HG02970 (cell line): ENCODE results near the gene SMOC1.

ENCODE experiments used
- ATAC-seq: cut with Tn5 transposase; IDR thresholded peaks from one replicate; pipeline ENCODE4 v1.9.1; 2021; ENCODE audit warnings: mild to moderate bottlenecking, moderate library complexity, moderate number of reproducible peaks; ENCODE audit not compliant: unreplicated experiment, low FRiP score

Gene SMOC1

DNA sequence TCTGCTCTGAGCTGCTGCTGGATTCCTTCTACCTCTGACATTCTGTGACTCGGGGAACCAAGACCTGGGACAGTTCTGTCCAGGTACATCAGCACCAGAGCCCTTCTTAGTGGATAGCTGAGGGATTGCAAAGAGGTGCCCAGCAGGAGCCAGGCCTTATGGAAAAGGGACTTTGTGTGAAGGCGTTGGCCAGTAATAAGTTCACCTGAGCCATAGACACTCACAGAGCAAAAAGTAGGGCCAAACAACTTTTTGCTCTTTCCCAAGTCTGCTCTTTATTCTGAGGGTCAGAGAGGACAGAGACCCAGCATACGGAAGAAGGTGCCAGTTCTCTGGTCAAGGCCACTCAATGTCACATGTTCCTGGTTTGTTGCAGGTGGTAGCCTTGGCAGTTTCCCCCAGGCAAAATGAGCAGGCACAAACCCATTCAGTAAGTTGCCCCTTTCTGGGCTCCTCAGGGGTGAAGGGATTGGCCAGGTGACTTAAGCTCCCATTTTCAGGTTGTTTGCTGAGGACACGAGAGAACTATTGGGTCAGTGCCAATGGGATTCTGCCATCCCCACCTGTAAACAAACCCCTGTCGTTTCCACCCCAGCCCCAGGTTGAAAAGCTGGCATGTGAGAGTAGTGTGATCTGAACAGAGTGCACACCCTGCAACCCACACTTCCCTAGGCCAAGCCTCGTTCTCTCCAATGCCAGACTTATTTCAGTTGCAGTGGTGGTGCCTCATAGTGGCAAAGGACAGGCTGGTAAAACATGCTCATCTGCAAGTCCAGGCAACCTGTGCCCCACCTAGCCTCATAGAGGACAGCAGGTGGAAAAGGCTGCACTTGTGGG, 150.3 kb downstream of the SMOC1 start:
- ATAC-seq: no peak

DNA sequence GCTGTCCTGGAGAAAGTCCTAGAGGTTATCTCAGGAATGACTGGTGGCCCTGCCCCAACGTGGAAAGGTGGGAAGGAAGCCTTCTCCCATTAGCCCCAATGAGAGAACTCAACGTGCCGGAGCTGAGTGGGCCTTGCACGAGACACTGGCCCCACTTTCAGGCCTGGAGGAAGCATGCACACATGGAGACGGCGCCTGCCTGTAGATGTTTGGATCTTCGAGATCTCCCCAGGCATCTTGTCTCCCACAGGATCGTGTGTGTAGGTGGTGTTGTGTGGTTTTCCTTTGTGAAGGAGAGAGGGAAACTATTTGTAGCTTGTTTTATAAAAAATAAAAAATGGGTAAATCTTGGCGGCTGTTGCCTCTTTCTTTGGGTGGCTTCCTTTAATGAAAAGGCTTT, 152.8 kb downstream of the SMOC1 start:
- ATAC-seq: no peak

DNA sequence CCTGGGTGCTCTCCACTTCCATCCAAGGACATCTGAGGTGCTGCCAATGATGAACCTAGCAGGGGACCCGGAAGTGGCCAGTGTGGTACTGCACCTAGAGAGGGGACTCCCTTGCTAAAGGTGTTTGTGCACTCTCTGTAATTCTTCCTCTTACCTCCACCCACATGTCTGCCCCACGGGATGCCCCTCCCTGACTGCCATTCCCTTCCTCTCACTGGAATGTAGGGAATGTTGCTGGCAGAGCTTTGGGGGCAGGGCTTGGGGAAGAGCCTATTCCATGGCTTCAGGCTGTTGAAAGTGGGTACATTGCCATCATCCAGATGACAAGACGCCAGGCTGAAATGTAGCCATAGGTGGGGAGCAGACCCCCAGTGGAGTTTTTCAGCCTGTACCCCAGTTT, 153.2 kb downstream of the SMOC1 start:
- no peak for ATAC-seq

DNA sequence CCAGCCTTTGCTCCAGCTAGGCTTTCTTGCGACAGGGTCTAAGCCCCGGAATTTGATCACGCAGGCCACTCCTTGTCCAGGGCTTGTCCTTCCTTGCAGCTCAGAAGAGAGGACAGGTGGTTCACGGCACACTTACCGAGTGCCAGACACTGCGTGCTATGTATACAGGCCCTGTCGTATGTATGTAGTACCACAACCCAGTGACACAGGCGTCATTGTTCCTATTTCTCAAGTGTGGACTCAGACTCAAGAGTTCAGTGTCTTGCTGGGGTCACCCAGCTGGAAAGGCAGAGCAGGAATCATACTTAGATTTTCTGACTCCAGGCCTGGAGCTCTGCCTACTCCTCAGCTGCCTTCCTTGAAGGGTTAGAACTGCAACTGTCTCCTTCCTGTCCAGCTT, 153.9 kb downstream of the SMOC1 start:
- ATAC-seq: no peak

DNA sequence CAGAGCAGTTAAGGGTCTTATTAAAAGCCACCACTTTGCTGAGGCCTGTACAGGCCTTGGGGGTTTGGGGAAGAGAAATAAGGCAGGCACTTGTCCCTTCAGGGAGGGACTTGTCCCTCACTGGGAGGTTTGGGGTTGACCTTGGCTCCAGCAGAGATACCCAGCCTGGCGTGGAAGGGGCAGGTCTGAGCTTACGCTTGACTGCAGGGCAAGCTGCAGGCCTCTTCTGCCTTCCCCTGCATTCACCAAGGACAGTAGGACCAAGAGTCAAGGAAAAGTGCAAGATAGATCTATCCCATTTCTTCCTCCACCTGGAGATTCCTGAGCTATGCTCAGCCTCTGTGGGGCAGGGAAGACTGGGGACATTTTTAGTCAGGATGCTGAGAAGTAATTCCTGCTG, 154.3 kb downstream of the SMOC1 start:
- no peak for ATAC-seq

DNA sequence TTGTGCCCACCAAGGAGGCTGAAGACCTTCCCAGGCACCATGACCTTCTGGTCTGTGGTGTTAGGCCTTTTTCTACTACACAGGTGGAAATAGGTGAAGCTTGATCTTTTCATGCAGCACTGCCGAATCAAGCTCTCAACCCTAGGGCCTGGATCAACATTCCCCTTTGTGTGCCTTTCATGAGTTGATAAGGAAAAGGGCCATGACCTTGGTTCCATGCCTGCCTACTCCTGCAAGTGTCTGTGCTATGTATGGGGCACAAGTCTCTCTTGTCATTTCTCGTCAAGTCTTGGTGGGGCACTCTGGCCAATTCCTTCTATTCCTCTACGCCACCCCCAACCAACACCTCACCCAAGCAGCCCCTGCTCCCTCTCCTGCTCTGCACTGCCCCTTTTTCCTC, 155.0 kb downstream of the SMOC1 start:
- no peak for ATAC-seq

DNA sequence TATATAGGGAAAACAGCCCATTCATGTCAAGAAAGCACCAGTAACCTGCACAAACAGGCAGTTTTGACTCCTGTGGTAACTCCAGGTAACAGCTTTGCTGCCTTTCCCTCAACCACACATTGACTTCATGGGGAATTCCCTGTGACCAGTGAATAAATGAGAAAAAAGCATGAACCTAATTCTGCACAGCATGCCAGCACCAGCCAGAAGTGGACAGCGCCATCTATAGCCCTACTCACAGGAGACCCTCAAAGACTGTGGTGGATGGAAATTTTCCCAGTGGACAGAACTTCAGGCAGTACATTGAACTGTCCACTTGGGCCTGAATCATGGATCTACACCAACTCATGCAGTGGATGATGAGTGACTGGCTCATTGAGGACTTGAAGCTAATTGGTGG, 157.4 kb downstream of the SMOC1 start:
- no peak for ATAC-seq

DNA sequence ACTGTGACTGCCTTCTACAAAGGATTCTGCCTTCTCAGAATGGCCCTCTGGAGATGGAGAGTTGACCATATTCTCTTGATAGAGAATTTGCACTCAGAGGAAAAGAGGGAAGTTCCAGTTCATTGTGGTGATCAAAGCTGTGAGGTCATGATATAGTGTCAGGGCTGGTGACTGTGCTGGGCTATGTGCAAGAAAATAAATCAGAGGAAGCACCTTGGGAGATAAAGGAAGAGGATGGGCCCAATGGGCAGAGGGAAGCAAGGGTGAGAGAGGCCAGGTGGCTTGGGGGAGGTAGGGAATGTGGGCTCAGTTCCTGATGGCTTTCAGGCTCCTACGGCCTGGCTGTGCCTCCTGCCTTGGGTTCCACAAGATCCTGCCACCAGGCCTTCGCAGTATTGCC, 163.8 kb downstream of the SMOC1 start:
- no peak for ATAC-seq

DNA sequence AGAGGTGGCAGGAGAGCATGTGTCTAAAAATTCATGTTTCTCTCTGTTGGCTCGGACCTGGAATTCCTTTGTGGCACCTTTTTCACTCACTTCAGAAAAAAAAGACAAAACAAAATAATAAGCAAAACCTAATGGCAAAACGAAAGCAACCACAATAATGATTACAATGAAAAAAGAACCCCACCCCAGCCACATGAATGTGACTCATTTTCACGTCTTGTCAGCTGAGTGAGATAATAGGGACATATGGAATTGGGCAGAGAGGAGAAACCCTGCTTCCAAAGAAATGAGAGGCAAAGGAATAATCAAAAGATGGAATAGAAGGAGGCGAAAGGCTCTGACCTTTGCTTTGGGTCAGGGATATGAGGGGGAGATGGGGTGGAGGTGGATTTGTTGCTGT, 166.1 kb downstream of the SMOC1 start:
- no peak for ATAC-seq

DNA sequence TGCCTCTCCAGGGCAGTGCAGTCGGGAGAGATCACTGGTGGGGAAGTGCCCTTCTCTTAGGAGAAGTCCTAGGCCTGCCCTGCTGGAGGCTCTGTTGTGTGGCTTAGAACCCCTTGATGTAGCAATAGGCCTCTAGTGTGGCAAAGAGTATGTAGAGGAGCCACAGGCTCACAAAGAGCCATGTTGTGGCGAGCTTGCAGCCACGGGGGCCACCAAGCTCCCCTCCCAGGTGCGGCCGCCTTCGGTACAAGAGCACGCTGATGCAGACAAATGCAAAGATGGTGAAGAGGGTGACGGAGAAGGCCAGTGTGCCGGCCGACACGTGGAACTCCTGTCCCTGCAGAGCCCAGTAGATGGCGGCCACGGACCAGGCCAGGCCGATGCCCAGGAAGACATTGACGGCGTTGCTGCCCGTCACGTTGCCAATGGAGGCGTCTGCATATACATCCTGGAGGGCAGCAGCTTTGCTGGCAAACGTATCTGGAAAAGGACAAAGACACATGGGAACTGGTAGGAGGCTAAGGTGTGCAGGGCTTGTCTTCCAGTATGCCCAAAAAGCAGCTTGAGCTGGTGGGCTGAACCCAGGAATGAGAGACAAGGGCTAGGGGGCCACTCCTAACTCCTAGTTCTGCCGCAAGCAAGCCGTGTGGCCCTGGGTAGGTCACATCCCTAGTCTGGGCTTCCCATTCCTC, 166.8 kb downstream of the SMOC1 start:
- no peak for ATAC-seq

DNA sequence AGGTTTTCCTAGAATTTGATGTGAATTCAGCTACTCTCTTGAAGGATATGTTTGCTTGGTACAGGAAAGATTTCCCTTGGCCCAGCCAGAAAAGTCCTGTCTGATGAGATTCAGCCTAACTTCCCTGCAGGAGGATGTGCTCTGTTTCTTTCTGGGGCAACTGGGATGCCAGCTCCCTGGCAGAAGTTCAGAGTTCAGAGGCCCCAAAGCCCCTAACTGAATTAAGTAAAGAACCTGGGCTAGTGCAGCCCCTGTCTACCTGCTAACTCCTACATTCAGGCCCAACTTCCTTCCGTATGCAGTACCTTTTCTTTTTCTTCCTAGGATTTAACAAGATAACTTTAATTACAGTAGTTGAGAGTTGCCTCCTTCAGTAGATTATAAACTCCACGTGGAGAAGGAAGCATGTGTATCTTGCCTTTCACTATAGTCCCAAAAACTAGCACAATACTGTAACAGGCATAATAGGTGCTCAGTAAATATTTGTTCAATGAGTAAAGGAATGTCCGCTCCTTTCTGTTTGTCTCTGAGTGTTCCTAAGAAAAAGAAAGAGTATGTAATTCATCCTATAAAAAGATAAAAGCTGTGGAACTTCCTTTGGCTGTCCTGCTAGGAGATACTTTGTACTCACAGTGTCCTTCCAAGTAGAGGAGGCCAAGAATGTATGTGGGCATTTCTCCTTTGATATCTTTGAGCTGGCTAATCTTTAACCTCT, 168.5 kb downstream of the SMOC1 start:
- no peak for ATAC-seq

DNA sequence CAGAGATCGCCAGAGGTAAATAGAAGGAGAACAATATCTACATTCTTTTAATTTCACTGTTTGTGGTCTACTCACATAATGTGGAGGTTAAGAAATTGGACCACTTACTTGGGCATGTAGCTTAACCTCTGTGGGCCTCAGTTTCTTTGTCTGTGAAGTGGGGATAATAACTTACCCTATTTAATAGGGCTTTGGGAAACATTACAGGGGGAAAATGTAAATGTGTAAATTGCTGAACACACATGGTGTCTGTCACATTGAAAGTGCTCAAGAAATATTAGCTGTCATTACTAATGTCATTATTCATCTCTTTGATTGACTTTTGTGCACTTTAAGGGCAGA, 169.1 kb downstream of the SMOC1 start:
- ATAC-seq: no peak

DNA sequence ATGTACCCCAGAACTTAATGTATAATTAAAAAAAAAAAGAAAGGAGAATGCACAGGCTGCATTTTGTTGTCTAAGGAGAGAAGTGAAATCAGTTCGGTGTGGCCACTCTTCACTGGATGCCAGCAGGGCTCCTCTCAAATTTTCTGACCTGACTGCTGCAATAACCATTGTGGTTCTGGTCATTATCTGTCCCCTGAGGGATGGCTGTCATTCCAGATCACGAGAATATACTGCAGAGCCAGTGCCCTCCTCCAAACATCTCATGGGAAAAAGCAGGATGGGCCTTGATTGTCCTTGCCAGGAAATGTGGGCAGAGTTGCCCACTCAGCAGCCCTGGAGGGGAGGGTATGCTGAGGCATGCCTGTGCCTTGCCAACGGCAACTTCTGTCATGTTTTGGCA, 170.4 kb downstream of the SMOC1 start:
- no peak for ATAC-seq

DNA sequence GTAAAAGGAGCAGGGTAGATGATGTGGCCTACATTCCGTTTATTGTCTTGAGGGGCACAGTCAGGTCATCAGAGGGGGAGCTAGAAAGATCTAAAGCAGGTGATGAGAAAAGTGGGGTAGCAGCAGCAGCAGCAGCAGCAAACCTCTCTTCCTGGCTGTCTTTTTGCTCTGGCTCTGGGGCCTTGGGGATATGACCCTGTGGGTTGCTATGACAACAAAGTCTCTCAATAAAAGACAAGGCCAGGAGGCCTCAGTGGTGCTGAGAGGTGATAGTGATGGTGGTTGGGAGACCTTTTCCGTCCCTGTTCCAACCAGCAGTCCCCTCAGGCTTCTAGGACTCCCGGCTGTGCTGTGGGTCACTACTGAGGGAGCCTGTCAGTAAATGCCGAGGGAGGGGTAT, 170.9 kb downstream of the SMOC1 start:
- no peak for ATAC-seq

DNA sequence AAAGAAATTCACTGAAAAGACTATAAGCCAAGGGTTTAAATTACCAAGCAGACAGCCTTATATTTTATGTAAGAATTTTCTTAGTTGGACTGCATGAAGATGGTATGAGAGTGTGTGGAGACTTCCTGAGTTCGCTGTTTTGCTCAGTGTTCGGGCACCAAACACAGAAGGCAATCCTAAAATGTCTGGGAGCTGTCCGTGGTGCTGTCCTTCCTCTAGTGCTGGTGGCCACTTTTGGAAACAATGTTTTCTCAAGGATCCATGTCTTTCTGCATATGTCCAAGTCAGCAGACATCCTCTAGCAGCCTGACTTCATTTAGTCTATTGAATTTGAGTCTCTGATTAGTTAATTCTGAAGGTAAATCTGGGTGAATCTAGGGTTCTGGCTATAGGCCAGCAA, 173.8 kb downstream of the SMOC1 start:
- ATAC-seq: no peak

DNA sequence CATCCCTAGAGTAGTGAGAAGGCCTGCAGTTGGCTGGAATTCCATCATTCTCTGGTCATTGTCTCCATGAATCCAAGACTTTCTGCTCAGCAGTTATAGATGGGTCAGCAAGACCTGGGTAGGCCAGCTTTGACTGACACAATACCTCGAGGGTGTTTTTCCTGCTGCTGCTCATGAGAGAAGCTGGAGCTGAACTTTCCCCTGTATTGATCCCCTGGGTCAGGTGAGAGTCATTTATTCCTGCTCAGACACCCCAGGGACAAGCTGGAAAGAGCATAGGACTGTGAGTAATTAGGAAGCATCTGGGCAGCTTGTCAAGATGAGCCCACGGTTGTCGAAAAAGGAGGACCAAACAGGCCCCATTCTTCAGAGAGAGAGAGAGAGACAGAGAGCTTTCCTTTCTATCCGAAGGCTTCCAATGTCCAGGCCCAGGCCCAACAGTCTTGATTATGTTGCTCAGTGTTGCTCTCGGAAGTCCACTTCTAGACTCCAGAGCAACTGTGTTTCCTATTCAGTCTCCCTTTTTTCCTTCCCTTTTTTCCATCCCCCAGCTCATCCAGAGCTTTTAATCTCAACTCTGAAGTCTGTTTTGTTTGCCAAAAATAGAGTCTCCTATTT, 178.4 kb downstream of the SMOC1 start:
- no peak for ATAC-seq

DNA sequence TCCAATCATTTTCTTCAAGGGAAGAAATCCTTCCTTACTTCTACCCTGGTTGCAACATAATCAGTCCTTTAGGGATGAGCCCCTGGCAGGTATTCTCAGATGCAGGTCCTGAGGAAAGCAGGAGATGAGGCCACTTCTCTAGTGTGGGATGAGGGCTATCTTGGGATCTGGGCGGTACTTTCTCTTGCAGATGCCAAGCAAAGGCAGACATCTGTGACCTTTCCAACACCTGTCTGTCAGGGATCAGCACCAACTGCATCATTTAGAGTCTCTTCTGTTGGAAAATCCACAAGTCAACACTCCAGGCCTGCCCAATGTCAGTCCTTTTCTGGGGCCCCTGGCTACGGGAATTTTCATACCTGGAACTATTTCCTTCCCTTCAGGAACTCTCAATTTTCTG, 180.3 kb downstream of the SMOC1 start:
- ATAC-seq: no peak

DNA sequence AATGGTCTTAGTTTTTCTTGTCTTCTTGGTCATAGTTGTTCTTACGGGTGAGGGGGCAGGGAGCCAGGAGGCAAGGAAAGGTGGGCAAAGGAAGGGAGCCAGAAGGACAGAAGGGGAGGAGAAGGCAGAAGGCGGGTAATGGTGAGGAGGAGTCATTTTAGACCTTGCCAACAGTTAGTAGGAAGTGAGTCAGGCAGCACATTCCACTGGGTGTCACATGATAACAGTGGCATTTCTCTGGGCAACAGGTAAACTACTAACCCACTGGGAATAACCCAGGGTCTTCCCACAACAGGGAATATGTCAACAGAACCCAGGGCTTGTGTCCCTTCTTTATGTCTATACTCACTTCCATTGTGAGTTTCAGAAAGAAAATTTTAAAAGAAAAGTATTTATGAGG, 181.9 kb downstream of the SMOC1 start:
- ATAC-seq: no peak

DNA sequence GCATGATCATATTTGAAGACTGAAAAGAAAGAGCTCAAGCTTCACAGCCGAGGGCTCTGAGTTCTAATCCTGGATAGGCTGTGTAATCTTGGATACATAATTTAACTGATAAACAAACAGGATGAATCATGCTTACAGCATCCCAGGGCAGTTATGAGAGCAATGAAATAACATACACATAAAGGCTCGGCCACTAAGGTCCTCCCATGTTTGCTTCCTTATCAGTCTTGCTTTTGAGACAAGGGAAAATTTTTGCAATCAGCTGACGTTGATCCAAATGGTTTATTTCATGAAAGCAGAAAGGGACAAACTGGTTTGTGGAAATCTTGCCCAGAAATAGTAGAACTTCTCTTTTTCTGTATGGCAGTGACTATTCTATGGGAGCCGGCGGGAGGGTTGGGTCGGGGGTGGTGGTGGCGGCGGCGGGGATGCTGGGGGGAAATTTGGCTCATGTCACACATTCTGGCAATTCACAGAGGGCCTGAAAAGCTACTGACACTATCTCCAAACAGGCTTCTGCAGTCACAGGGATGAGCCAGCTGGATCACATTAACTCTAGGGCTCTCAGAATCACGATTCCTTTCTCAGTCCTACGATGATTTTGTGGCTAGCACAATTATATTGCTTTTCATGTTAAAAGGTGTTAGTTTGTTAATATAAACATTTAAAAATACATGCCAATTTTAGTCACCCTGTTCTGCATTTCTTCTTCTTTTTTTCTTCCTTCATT, 185.1 kb downstream of the SMOC1 start:
- ATAC-seq: no peak

DNA sequence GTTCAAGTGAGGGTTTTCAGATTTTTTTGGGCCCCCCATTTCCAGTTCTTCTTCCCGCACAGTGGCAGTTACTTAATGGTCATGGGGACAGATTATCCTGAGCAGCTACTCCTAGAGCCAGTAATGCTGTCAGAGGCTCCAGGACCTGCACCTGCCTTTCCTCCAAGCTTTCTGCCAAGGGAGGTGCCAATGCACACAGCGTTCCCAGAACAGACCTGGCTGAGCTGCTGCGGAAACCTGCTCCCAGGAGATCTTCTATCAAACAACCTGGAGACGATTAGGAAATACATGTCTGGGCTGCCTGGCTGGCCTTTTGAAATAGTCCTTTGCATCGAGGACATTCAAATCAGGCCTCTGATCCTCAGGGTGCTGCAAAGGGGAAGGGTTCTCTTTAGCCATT, 188.6 kb downstream of the SMOC1 start:
- no peak for ATAC-seq

DNA sequence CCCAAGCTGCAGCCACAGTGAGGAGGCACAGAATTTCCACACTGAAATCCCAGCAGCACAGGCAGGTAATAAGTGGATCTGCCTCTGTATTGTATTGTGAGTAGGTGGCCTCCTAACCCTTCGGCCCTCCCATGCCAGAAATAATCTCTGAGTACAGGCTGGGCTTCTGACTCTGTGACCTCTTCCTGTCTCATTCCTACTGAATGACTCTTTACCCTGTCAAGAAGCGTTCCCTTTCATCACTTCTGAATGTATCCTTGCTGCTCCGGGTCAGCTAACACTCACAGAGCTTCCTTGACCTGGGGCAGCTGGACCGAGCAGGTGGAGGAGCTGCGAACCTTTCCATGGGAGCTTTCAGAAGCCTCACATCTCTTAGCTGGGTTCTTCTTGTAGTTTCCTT, 190.0 kb downstream of the SMOC1 start:
- ATAC-seq: no peak
